GM21367 (cell line): ENCODE data around the gene ANKRD45.
"Not testable (repeated sequence)": the region's sequence is repeated elsewhere in the genome, so short reads cannot be mapped to it uniquely, and the experiment has no call there.

Experiments
- ATAC-seq: cut with Tn5 transposase; IDR thresholded peaks from one replicate; pipeline ENCODE4 v1.9.1; 2021; ENCODE audit not compliant: unreplicated experiment

ANKRD45 gene

GRCh38 chr1:173573596-173573995 is 96.1 kb downstream of the ANKRD45 start:
- ATAC-seq, result no peak

GRCh38 chr1:173572201-173572873 is 97.3 kb downstream of the ANKRD45 start:
- no peak for ATAC-seq

GRCh38 chr1:173570370-173571007 is 99.2 kb downstream of the ANKRD45 start:
- no peak for ATAC-seq

GRCh38 chr1:173568483-173568882 is 101.2 kb downstream of the ANKRD45 start:
- no peak for ATAC-seq

GRCh38 chr1:173563846-173564245 is 105.8 kb downstream of the ANKRD45 start:
- ATAC-seq, result not testable (repeated sequence)

GRCh38 chr1:173562813-173563212 is 106.8 kb downstream of the ANKRD45 start:
- ATAC-seq, result no peak

GRCh38 chr1:173561263-173561662 is 108.4 kb downstream of the ANKRD45 start:
- no peak for ATAC-seq

- ATAC-seq, result no peak
Measured at GRCh38 chr1:173560285-173560880, 109.3 kb downstream of the ANKRD45 start.
